ENCODE results near the gene TWNK. TPM values are rescaled to one million over a fixed set of nuclear protein-coding genes. Genes with fewer than 3 reads are reported as not detected.
"Not testable (repeated sequence)": the region's sequence is repeated elsewhere in the genome, so short reads cannot be mapped to it uniquely, and the experiment has no call there.

TWNK gene
- polyA plus RNA-seq, 3 donors: 16.3 to 18.6 (median 18.0) TPM

GRCh38 chr10:100972115-100972903 lies 15.0 kb upstream of the TWNK start:
- no peak for DNase-seq (ENCODE audit: low read depth in 3 of 3, low spot score in 2 of 3)

- DNase-seq (ENCODE audit: low read depth in 3 of 3, low spot score in 2 of 3): no peak
These were observed 14.3 kb upstream of the TWNK start for GRCh38 chr10:100972904-100973535.

- DNase-seq (ENCODE audit: low read depth in 3 of 3, low spot score in 2 of 3): not testable (repeated sequence)
These were observed 11.9 kb upstream of the TWNK start for GRCh38 chr10:100975397-100975796.

GRCh38 chr10:100976906-100977305 lies 10.4 kb upstream of the TWNK start:
- no peak for DNase-seq (ENCODE audit: low read depth in 3 of 3, low spot score in 2 of 3)

GRCh38 chr10:100977436-100977835 lies 9.9 kb upstream of the TWNK start:
- DNase-seq (ENCODE audit: low read depth in 3 of 3, low spot score in 2 of 3): no peak

GRCh38 chr10:100978121-100978900 lies 9.0 kb upstream of the TWNK start:
- DNase-seq (ENCODE audit: low read depth in 3 of 3, low spot score in 2 of 3): no peak

GRCh38 chr10:100978901-100979195 lies 8.5 kb upstream of the TWNK start:
- no peak for DNase-seq (ENCODE audit: low read depth in 3 of 3, low spot score in 2 of 3)

- no peak for DNase-seq (ENCODE audit: low read depth in 3 of 3, low spot score in 2 of 3)
These were observed 7.5 kb upstream of the TWNK start for GRCh38 chr10:100979791-100980272.

GRCh38 chr10:100980311-100980710 lies 7.0 kb upstream of the TWNK start:
- no peak for DNase-seq (ENCODE audit: low read depth in 3 of 3, low spot score in 2 of 3)

- no peak for DNase-seq (ENCODE audit: low read depth in 3 of 3, low spot score in 2 of 3)
These were observed 6.6 kb upstream of the TWNK start for GRCh38 chr10:100980711-100981110.

GRCh38 chr10:100981178-100981772 lies 6.1 kb upstream of the TWNK start:
- no peak for DNase-seq (ENCODE audit: low read depth in 3 of 3, low spot score in 2 of 3)

- no peak for DNase-seq (ENCODE audit: low read depth in 3 of 3, low spot score in 2 of 3)
These were observed 4.2 kb upstream of the TWNK start for GRCh38 chr10:100982916-100983830.

- no peak for DNase-seq (ENCODE audit: low read depth in 3 of 3, low spot score in 2 of 3)
These were observed 3.3 kb upstream of the TWNK start for GRCh38 chr10:100983868-100984671.

- no peak for DNase-seq (ENCODE audit: low read depth in 3 of 3, low spot score in 2 of 3)
These were observed 2.6 kb upstream of the TWNK start for GRCh38 chr10:100984672-100985177.

- no peak for DNase-seq (ENCODE audit: low read depth in 3 of 3, low spot score in 2 of 3)
These were observed 2.0 kb upstream of the TWNK start for GRCh38 chr10:100985336-100985735.

- DNase-seq (ENCODE audit: low read depth in 3 of 3, low spot score in 2 of 3): no peak
These were observed 756 bp upstream of the TWNK start for GRCh38 chr10:100986623-100986951.

GRCh38 chr10:100987685-100988049 lies 324 bp downstream of the TWNK start:
- no peak for DNase-seq (ENCODE audit: low read depth in 3 of 3, low spot score in 2 of 3)

GRCh38 chr10:100988166-100988565 lies 823 bp downstream of the TWNK start:
- no peak for DNase-seq (ENCODE audit: low read depth in 3 of 3, low spot score in 2 of 3)

GRCh38 chr10:100989088-100989487 lies 1.7 kb downstream of the TWNK start:
- DNase-seq (ENCODE audit: low read depth in 3 of 3, low spot score in 2 of 3): no peak
